Subcutaneous abdominal adipose tissue (tissue), 5 donors: ENCODE results near the gene GOLIM4.

Experiments
- H3K27ac ChIP-seq: one replicate; pipeline ENCODE4 v1.7.0; 2013; ENCODE audit warnings: low read depth, mild to moderate bottlenecking, inconsistent platforms, low read length, moderate library complexity
- H3K27me3 ChIP-seq, 5 donors: one replicate each; pipeline ENCODE4 v1.7.0; 2013; ENCODE audit warnings: low read length in 5 of 5, inconsistent platforms in 1 of 5; ENCODE audit not compliant: control insufficient read depth in 5 of 5, insufficient read depth in 4 of 5
- H3K36me3 ChIP-seq, 5 donors: one replicate each; pipeline ENCODE4 v1.7.0; 2013; ENCODE audit warnings: low read length in 5 of 5; ENCODE audit not compliant: control insufficient read depth in 5 of 5, insufficient read depth in 5 of 5
- H3K4me1 ChIP-seq, 5 donors: one replicate each; pipeline ENCODE4 v1.7.0; 2013; ENCODE audit warnings: low read length in 5 of 5, mild to moderate bottlenecking in 3 of 5, moderate library complexity in 1 of 5; ENCODE audit not compliant: control insufficient read depth in 5 of 5, insufficient read depth in 5 of 5
- H3K4me3 ChIP-seq, 5 donors: one replicate each; pipeline ENCODE4 v1.7.0; 2013; ENCODE audit warnings: low read length in 5 of 5, low read depth in 1 of 5
- H3K9ac ChIP-seq, 5 donors: one replicate each; pipeline ENCODE4 v1.7.0; 2013; ENCODE audit warnings: low read length in 5 of 5, mild to moderate bottlenecking in 4 of 5, moderate library complexity in 3 of 5
- H3K9me3 ChIP-seq, 5 donors: one replicate each; pipeline ENCODE4 v1.7.0; 2013; ENCODE audit warnings: low read length in 5 of 5; ENCODE audit not compliant: control insufficient read depth in 5 of 5
- donor health status: healthy.
- donor health status: healthy.
- donor health status: healthy.
- donor health status: healthy.
- donor health status: healthy.

GOLIM4 gene

GRCh38 chr3:168100777-168101492, 5.2 kb upstream of the GOLIM4 start:
- Histone ChIP-seq H3K27me3 (no peaks in the 10 kb centered on the region), H3K4me1 (peaks cover 0 to 8% (median 6%) of the 10 kb centered on the region in 5 donors), H3K27ac (no peak overlapping the region), H3K36me3 (no peaks in the 10 kb centered on the region), H3K9ac (no peak overlapping the region), H3K9me3 (no peaks in the 10 kb centered on the region), H3K4me3 (no peak overlapping the region)

- H3K9ac ChIP-seq, result no peak overlapping the region
- no peak overlapping the region for H3K27ac ChIP-seq
- H3K4me3 ChIP-seq, result no peak overlapping the region
- H3K27me3 ChIP-seq, result no peaks in the 10 kb centered on the region
- H3K4me1 ChIP-seq, result peaks cover 2 to 33% (median 26%) of the 10 kb centered on the region in 5 donors
- no peaks in the 10 kb centered on the region for H3K9me3 ChIP-seq
- no peaks in the 10 kb centered on the region for H3K36me3 ChIP-seq
Observed at GRCh38 chr3:168097381-168097780, 1.7 kb upstream of the GOLIM4 start.

- no peaks in the 10 kb centered on the region for H3K27me3 ChIP-seq
- peaks cover 2 to 37% (median 29%) of the 10 kb centered on the region in 5 donors for H3K4me1 ChIP-seq
- no peaks in the 10 kb centered on the region for H3K9me3 ChIP-seq
- peak overlapping the region; percentile 45 to 90 (median 82) for H3K9ac ChIP-seq
- no peaks in the 10 kb centered on the region for H3K36me3 ChIP-seq
- H3K27ac ChIP-seq, result peak overlapping the region; percentile 91
- peak overlapping the region; percentile 80 to 90 (median 90) for H3K4me3 ChIP-seq
Observed at GRCh38 chr3:168096210-168096652, 507 bp upstream of the GOLIM4 start.

- Histone ChIP-seq H3K4me1 (peaks cover 2 to 37% (median 29%) of the 10 kb centered on the region in 5 donors), H3K36me3 (no peaks in the 10 kb centered on the region)
Observed at GRCh38 chr3:168094877-168095610, 680 bp downstream of the GOLIM4 start.

DNA sequence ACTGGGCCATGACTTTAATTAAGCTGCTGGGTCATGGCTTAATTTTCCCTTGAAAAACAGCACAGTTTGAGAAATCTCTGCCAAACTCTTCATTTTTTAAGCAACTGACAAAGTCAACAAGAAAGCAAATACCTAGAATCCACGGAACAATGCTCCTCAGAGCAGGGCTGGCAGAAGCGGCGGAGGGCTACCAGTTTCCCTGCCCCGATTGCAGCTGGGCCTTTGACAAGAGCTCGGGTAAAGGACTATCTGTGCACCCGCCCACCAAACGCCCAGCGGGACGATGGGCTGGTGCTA, 1.2 kb downstream of the GOLIM4 start:
- peaks cover 2 to 37% (median 29%) of the 10 kb centered on the region in 5 donors for H3K4me1 ChIP-seq
- H3K27me3 ChIP-seq, result no peaks in the 10 kb centered on the region

More at GRCh38 chr3:168094877-168095610, 680 bp downstream of the GOLIM4 start:
- no peaks in the 10 kb centered on the region for H3K9me3 ChIP-seq
- H3K4me3 ChIP-seq, result peak overlapping the region; percentile 80 to 90 (median 86)
- H3K27ac ChIP-seq, result peak overlapping the region; percentile 91
- no peaks in the 10 kb centered on the region for H3K27me3 ChIP-seq
- peak overlapping the region; percentile 45 to 90 (median 82) for H3K9ac ChIP-seq

GRCh38 chr3:168093790-168094189, 1.9 kb downstream of the GOLIM4 start:
- H3K27ac ChIP-seq, result no peak overlapping the region
- H3K36me3 ChIP-seq, result no peaks in the 10 kb centered on the region
- peak overlapping the region in 2 of 5 donors; percentile 7 to 90 for H3K9ac ChIP-seq
- H3K4me3 ChIP-seq, result peak overlapping the region in 3 of 5 donors; percentile 80 to 90 (median 81)
- H3K27me3 ChIP-seq, result no peaks in the 10 kb centered on the region
- no peaks in the 10 kb centered on the region for H3K9me3 ChIP-seq
- H3K4me1 ChIP-seq, result peaks cover 2 to 37% (median 29%) of the 10 kb centered on the region in 5 donors

More for the DNA sequence above, 1.2 kb downstream of the GOLIM4 start:
- peak overlapping the region; percentile 45 to 90 (median 82) for H3K9ac ChIP-seq
- H3K4me3 ChIP-seq, result peak overlapping the region; percentile 80 to 90 (median 86)
- peak overlapping the region; percentile 91 for H3K27ac ChIP-seq
- no peaks in the 10 kb centered on the region for H3K9me3 ChIP-seq
- H3K36me3 ChIP-seq, result no peaks in the 10 kb centered on the region

- no peak overlapping the region for H3K9ac ChIP-seq
Observed at GRCh38 chr3:168093229-168093628, 2.5 kb downstream of the GOLIM4 start.

GRCh38 chr3:168091941-168092340, 3.8 kb downstream of the GOLIM4 start:
- Histone ChIP-seq H3K4me3 (no peak overlapping the region), H3K36me3 (no peaks in the 10 kb centered on the region), H3K9me3 (no peaks in the 10 kb centered on the region), H3K4me1 (peaks cover 2 to 37% (median 29%) of the 10 kb centered on the region in 5 donors), H3K27me3 (no peaks in the 10 kb centered on the region), H3K9ac (no peak overlapping the region), H3K27ac (no peak overlapping the region)

More at GRCh38 chr3:168093229-168093628, 2.5 kb downstream of the GOLIM4 start:
- Histone ChIP-seq H3K27me3 (no peaks in the 10 kb centered on the region), H3K9me3 (no peaks in the 10 kb centered on the region), H3K4me1 (peaks cover 2 to 37% (median 29%) of the 10 kb centered on the region in 5 donors), H3K27ac (no peak overlapping the region), H3K36me3 (no peaks in the 10 kb centered on the region), H3K4me3 (peak overlapping the region in 2 of 5 donors; percentile 18 to 29)

DNA sequence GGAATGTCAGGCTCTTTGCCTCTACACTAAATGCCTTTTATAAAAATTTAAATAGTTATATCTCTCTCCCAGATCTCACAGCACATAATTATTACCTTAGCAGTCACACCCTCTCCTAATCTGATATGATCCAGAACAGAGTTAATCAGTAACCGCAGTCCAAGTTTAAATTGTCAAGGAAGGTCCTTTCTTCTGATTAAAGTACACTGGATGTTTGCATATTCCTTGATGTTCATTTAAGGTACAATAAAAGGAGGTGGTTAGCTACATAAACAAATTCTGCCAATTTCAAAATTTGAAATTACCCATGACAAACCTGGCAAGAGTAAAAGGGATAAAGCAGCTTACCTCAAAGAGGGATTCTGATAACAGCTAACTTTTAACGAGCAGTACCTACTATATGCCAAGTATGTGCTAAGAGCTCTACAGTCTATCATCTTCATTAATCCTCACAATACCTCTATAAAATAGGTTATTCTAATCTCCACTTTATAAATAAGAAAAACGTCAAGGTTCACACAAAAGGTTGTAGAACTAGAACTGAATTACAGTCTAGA, 4.3 kb downstream of the GOLIM4 start:
- Histone ChIP-seq H3K27me3 (no peaks in the 10 kb centered on the region), H3K4me1 (peaks cover 2 to 34% (median 25%) of the 10 kb centered on the region in 5 donors), H3K4me3 (no peak overlapping the region), H3K9ac (peak overlapping the region in 1 of 5 donors; percentile 12), H3K27ac (no peak overlapping the region), H3K36me3 (no peaks in the 10 kb centered on the region), H3K9me3 (no peaks in the 10 kb centered on the region)
